Left renal cortex interstitium (tissue), 4 donors: ENCODE results near the gene FBLN1. TPM values are rescaled to one million over a fixed set of nuclear protein-coding genes. Genes with fewer than 3 reads are reported as not detected.

ENCODE experiments used
- DNase-seq, 4 donors: peaks; one replicate each; pipeline ENCODE4 v3.0.0-alpha.2; 2013; ENCODE audit warnings: low read depth in 4 of 4, low spot score in 2 of 4, missing footprints in 1 of 4
- polyA plus RNA-seq, 4 donors: library from polyadenylated mRNA; unstranded; fragments of 120-200 nt; gene quantifications; one replicate each; pipeline ENCODE4 v1.2.1, GENCODE V29; 2013; ENCODE audit not compliant: insufficient read length in 4 of 4

FBLN1 gene
- polyA plus RNA-seq, 4 donors = 98.6 to 176 (median 121) TPM

GRCh38 chr22:45629469-45630089, 126.9 kb downstream of the FBLN1 start:
- no peak for DNase-seq

- DNase-seq = no peak
Observed at GRCh38 chr22:45630436-45630835, 127.8 kb downstream of the FBLN1 start.

GRCh38 chr22:45631140-45631840, 128.6 kb downstream of the FBLN1 start:
- DNase-seq = no peak

- DNase-seq = no peak
Observed at GRCh38 chr22:45631841-45632238, 129.2 kb downstream of the FBLN1 start.

- DNase-seq = no peak
Observed at GRCh38 chr22:45632791-45633515, 130.3 kb downstream of the FBLN1 start.

- DNase-seq = no peak
Observed at GRCh38 chr22:45636683-45637082, 134.0 kb downstream of the FBLN1 start.

GRCh38 chr22:45638197-45638596, 135.5 kb downstream of the FBLN1 start:
- DNase-seq = no peak

GRCh38 chr22:45638834-45639746, 136.4 kb downstream of the FBLN1 start:
- no peak for DNase-seq

- DNase-seq = no peak
Observed at GRCh38 chr22:45639747-45640102, 137.0 kb downstream of the FBLN1 start.

GRCh38 chr22:45640291-45640940, 137.7 kb downstream of the FBLN1 start:
- no peak for DNase-seq

GRCh38 chr22:45640941-45641621, 138.4 kb downstream of the FBLN1 start:
- DNase-seq = no peak

- DNase-seq = no peak
Observed at GRCh38 chr22:45642986-45643385, 140.3 kb downstream of the FBLN1 start.

- DNase-seq = no peak
Observed at GRCh38 chr22:45644714-45645113, 142.0 kb downstream of the FBLN1 start.

- no peak for DNase-seq
Observed at GRCh38 chr22:45645150-45645525, 142.5 kb downstream of the FBLN1 start.

GRCh38 chr22:45645526-45646414, 143.1 kb downstream of the FBLN1 start:
- DNase-seq = no peak

- DNase-seq = no peak
Observed at GRCh38 chr22:45647532-45648225, 145.0 kb downstream of the FBLN1 start.

GRCh38 chr22:45648301-45649117, 145.8 kb downstream of the FBLN1 start:
- no peak for DNase-seq
